ENCODE data around the gene TBX18.

The TBX18 gene

GRCh38 chr6:84743616-84744015 lies 20.8 kb downstream of the TBX18 start:
- no peak for DNase-seq (ENCODE audit: low read depth)

DNA sequence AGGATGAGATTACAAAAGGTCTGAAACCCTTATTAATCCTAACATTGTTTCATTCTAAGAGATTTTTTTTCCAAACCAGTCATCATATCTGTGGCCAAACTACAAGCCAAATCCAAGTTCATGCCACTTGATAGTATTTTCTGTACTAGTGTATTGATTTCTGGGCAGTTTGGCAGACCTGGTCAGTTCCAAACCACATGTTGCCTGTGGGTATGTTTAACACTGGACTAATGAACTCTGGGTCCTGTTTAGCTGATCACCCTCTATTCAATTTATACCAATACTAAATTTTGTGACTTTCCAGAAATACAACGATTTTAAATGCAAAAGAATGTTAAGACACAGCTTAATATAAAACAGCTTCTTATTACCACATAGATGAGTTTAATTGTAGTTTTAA lies 24.0 kb downstream of the TBX18 start:
- no peak for DNase-seq (ENCODE audit: low read depth)

GRCh38 chr6:84739866-84740208 lies 24.6 kb downstream of the TBX18 start:
- no peak for DNase-seq (ENCODE audit: low read depth)

- DNase-seq (ENCODE audit: low read depth): no peak
These were observed 25.2 kb downstream of the TBX18 start for GRCh38 chr6:84738996-84739865.

- no peak for DNase-seq (ENCODE audit: low read depth)
These were observed 30.5 kb downstream of the TBX18 start for GRCh38 chr6:84733889-84734288.

DNA sequence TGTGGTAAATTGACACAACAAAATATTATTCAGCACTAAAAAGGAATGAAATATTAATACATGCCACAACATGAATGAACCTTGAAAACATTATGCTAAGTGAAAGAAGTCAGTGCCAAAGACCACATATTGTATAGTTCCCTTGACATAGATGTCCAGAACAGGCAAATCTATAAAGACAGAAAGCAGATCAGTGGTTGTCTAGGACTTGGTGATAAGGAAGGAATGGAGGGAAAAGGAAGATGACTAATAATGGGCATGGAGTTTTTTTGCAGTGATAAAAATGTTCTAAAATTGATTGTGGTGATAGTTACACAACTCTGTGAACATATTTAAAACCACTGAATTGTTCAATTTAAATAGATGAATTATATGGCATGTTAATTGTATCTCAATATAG lies 32.5 kb downstream of the TBX18 start:
- no peak for DNase-seq (ENCODE audit: low read depth)

DNA sequence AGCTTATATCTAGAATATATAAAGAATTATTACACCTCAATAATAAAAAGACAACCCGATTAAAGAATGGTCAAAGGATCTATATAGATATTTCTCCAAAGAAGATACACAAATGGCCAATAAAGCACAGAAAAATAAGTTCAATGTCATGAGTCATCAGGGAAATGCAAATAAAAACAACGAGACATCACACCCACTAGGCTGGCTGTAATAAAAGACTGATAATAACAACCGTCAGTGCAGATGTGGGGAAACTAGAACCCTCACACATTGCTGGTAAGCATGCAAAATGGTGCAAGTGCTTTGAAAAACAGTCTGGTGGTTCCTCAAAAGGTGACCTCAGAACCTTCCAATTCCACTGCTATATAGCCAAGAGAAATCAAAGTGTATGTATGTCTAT lies 33.0 kb downstream of the TBX18 start:
- no peak for DNase-seq (ENCODE audit: low read depth)

DNA sequence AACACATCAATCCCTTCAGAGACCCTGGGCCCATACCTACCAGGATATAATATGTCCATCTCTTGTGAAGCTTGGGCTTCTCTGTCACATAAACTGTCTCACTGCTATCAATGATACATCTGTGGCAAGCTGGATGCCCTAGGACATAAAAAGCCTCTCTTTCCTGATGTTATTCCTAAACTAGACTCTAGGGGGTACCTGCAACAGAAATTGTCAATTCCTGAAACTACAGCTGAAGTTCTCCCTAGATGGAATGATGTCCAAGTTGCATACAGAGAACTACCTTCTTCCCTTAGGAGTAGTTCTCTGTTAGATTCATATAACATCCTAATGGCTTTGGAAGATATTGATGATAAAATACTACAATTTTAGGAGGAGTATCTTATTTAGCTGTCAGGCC lies 35.8 kb downstream of the TBX18 start:
- peak; percentile 34 for DNase-seq (ENCODE audit: low read depth)

DNA sequence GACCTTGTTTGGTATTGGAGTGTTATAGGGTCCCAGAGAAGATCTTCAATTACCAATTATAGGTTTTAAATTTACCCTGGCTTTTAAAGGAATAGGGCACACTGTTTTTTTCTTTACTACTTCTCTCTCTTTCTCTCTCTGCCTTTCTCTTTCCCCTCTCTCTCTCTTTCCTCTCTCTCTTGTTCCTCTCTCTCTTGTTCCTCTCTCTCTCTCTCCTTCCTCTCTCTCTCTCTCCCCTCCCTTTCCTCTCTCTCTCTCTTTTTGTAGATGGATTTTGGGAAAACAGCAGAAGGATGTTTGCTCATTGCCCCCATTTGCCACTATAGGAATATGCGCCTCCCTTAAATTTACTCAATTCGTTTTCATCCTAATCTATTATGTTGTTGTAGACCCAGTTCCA lies 45.2 kb downstream of the TBX18 start:
- DNase-seq (ENCODE audit: low read depth): no peak

DNA sequence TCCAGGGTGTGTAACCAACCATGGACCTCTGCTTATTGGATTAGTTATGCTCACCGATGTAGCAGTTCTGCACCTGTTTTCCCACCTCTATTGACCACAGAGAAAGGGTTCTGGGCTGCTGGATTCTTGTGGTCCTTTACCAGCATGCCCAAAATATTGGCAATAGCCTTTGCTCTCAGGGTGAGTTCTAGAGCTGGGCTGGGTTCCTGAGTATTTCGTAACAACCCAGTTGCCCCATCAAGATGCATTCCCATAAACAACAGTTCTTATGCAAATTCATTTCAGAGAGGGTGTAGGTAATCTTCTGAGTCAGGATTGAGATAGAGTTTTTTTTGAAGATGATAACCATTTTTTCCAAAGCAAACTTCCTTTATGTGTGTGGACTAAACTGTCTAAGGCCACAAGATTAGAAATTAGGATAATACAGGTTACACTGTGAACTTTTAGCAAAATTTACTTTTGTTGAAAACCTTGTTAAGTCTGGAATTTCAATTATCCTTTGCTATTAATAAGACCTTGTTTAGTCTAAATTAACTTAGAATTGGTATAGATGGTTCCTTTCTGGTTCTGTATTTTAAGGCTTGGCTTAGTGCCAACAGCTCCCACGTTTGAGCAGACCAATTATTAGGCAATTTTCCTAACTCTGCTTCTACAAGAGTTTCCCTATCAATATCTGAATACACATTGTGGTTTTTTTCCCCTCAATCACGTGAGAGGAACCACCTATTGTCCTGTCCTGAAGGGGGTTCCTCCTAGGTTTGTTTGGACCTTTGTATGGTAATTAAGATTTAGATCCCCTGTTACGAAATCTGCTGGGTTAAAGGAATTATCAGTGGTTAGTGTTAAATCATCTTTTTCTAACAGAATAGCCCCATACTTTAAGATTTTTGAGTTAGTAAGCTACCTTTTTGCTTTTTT lies 46.1 kb downstream of the TBX18 start:
- DNase-seq (ENCODE audit: low read depth): no peak

- DNase-seq (ENCODE audit: low read depth): no peak
These were observed 55.3 kb downstream of the TBX18 start for GRCh38 chr6:84709121-84709520.

DNA sequence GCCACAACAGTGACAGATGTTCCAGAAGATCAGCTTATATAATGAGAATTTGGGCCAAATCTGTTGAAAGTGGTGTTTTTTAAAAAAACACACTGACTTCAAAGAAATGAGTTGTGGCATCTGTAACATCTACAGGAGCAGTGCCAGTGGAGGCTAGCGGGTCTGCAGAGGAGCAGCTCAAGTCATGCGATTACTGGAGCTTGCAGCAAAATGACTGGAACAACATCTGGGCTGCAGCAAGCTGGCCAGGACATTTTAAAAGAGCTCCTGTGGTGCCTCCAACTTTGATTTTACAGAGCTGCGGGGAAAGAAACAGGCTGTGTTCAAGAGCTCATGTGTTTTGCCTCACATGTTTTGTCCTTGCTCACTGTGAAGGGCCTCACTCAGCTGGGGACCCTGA lies 57.2 kb downstream of the TBX18 start:
- no peak for DNase-seq (ENCODE audit: low read depth)

DNA sequence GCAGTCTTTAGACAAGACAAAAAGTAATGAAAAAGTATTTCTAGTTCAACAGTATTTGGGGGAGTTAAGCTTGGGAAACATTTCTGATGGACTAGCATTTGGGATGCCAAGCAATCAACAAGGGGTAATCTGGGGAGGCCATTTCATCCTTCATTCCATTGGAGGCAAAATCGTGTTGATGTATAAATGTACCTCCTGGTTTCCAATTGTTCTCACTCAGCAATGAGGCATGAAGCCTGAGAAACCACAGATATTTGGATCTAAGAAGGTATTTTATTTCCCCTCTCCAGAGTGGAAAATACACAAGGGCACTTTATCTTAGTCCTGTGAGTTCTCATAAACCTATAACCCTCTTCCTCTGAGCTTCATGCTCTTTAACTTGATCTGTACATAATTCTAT lies 68.2 kb downstream of the TBX18 start:
- no peak for DNase-seq (ENCODE audit: low read depth)

- DNase-seq (ENCODE audit: low read depth): no peak
These were observed 72.3 kb downstream of the TBX18 start for GRCh38 chr6:84691978-84692623.

GRCh38 chr6:84688141-84688873 lies 76.1 kb downstream of the TBX18 start:
- no peak for DNase-seq (ENCODE audit: low read depth)

- peak; percentile 21 for DNase-seq (ENCODE audit: low read depth)
These were observed 77.0 kb downstream of the TBX18 start for GRCh38 chr6:84687431-84687830.

DNA sequence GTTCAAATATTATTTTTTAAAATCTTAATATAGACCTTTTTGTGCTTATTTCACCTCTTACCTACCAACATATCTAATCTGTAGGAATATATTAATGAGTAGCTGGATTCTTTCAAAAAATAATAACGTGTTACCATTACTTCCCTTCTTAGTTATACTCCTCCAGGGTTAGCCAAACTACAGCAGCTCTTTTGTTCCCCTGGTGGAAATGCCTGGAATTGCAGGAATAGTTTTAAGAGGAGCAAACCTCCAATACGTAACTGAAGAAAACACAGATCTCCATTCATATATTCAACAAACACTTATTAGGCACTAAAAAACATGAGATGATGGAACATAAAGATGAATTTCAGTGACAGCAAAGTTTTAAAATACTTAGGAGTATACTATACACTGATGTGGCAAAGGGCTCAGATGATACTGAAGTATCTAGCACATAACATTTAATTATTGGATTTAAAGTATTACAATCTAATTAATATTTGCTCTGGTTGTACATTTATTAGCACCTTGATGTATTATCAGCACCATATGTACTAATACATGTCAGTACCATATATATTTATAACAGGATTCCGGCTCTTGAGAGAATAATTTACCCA lies 78.3 kb downstream of the TBX18 start:
- DNase-seq (ENCODE audit: low read depth): no peak

DNA sequence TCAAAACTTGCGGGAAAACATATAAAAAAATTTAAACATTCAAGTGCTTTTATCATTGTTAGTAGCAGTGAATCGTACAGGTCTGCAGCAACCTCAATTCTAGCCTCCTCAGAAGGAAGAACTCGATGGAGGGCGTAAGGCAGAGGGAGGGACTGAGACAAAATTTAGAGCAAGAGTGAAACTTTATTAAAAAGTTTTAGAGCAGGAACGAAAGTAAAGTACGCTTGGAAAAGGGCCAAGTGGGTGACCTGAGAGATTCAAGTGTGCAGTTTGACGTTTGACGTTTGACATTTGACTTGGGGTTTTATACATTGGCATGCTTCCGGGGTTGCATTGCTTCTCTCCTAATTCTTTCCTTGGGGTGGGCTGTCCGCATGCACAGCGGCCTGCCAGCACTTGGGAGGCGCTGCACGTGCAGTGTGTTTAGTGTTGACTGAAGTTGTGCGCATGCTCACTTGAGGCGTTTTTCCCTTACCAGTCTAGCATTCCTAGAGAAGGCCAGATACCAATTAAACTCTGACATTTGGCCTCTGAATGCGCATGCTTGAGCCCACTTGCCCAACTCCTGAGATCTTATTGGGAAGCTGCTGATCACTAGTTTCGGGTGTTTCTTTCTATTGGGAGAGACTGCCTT lies 82.6 kb downstream of the TBX18 start:
- no peak for DNase-seq (ENCODE audit: low read depth)

DNA sequence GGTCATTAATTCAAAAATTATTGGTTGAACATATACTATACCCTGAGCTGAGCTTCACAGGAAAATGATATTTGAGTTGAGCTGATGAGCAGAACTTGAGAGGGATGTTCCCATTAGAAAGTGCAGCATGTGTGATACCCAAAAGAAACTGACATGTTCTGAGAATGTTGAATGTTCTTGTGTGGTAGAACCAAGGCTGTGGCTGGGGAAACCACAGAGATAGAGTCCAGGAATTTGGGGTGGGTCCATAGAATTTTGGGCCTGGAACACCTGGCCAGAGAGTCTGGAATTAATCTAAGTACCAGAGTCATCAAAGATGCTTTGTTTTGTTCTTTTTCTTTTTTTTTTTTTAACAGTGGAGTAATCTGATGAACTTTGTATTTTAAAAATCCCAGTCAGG lies 88.7 kb downstream of the TBX18 start:
- no peak for DNase-seq (ENCODE audit: low read depth)

DNA sequence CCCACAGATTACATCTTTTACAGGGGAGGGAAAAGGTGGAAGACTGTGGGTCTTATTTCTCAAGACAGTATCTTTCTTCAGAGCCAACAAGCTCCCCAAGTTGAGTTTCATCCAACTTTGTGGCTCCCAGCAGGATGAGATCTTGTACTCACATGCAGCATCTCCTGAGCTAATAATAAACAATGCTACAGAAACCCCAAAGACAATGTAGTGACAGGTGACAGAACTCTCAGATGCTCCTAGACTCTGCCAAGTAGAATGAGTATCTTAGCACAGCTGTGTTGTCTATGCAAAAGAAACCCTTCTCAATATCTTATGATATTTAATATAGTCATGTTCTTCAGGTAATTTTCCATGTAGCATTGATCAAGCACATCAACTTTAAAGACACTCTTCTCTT lies 90.0 kb downstream of the TBX18 start:
- no peak for DNase-seq (ENCODE audit: low read depth)

- no peak for DNase-seq (ENCODE audit: low read depth)
These were observed 93.2 kb downstream of the TBX18 start for GRCh38 chr6:84671183-84671582.

All from fibroblast of the conjunctiva (primary cell).